Measurements from ENCODE around the gene CD300C. TPM values are rescaled to one million over a fixed set of nuclear protein-coding genes. Genes with fewer than 3 reads are reported as not detected.

Gene CD300C
- total RNA-seq, 2 experiments from 2014 or later: 0.41 to 0.50 TPM

DNA sequence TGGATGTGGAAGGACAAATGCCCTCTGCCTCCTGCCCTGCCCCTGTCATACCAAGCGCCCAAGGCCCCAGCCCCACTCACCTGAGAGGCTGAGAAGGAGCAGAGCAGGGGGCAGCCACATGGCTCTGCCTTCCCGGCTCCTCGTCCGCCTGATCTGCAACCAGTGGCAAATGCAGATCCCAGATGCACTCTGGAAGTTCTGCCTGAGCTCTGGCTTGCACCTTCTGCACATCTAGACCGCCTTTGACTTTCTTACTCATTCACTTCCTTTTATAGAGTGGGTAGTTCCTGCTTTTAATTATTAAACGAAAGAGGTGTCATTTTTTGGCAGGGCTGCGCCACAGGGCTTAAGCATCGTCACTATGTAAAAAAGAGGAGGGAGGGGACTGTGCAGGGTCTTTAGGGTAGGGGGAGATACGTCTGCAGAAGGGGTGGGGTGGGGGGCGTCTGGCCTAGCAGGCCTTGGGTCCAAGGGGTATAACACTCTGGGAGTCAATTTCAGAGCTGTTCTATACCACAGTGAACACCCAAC lies 14.6 kb downstream of the CD300C start, which contains the start of gene CD300LB:
Gene CD300LB (minus strand): TSS at position 245 of the 531 bp plus-strand sequence. CDS start 125 bp downstream, at position 120.
- peaks cover 5% of the 10 kb centered on the region for H3K4me1 Mint-ChIP-seq (ENCODE audit: low read depth)
- H3K27me3 Mint-ChIP-seq: peaks cover 32% of the 10 kb centered on the region
- Histone ChIP-seq H3K27me3 (ENCODE audit: control insufficient read depth in 1 of 2, insufficient read depth in 2 of 2, low read length in 2 of 2) (peaks cover 21 to 22% of the 10 kb centered on the region in 2 experiments), H3K4me1 (ENCODE audit: insufficient read depth, low read length) (no peaks in the 10 kb centered on the region), H3K27ac (ENCODE audit: low read depth in 1 of 2, low read length in 2 of 2) (no peak within 1 kb of the TSS), H3K9me3 (ENCODE audit: control insufficient read depth in 1 of 2, insufficient read depth in 1 of 2, low read length in 2 of 2) (no peaks in the 10 kb centered on the region), H3K36me3 (ENCODE audit: insufficient read depth, low read length) (no peaks in the 10 kb centered on the region), H3K4me3 (ENCODE audit: low read length) (peak within 1 kb of the TSS; percentile 12)
- ATAC-seq (ENCODE audit: poor library complexity): no peak
- CTCF ChIA-PET: no interaction called here
- H3K4me3 Mint-ChIP-seq: no peak within 1 kb of the TSS
- no peaks in the 10 kb centered on the region for H3K9me3 Mint-ChIP-seq
- H3K27ac Mint-ChIP-seq: no peak within 1 kb of the TSS
- DNase-seq: peak in 4 of 14 experiments; percentile 16 to 29 (median 22)
- POLR2A ChIA-PET: no interaction called here
- no peaks in the 10 kb centered on the region for H3K36me3 Mint-ChIP-seq (ENCODE audit: low read depth)
- TF ChIP-seq, protein P1, sequence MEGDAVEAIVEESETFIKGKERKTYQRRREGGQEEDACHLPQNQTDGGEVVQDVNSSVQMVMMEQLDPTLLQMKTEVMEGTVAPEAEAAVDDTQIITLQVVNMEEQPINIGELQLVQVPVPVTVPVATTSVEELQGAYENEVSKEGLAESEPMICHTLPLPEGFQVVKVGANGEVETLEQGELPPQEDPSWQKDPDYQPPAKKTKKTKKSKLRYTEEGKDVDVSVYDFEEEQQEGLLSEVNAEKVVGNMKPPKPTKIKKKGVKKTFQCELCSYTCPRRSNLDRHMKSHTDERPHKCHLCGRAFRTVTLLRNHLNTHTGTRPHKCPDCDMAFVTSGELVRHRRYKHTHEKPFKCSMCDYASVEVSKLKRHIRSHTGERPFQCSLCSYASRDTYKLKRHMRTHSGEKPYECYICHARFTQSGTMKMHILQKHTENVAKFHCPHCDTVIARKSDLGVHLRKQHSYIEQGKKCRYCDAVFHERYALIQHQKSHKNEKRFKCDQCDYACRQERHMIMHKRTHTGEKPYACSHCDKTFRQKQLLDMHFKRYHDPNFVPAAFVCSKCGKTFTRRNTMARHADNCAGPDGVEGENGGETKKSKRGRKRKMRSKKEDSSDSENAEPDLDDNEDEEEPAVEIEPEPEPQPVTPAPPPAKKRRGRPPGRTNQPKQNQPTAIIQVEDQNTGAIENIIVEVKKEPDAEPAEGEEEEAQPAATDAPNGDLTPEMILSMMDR (IDR thresholded peaks at IDR 0.05): no peak
- intact Hi-C loops (cut with DNase I, micrococcal nuclease): no loop called here

DNA sequence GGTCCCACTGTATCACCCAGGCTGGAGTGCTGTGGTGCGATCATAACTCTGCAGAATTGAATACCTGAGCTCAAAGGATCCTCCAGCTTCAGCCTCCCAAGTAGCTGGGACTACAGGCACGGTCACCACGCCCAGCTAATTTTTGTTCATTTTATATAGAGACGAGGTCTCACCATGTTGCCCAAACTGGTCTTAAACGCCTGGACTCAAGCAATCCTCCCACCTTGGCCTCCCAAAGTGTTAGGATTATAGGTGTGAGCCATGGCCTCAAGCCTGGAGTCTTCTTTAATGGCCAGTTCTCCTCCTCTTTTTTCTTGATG lies 15.1 kb downstream of the CD300C start:
- H3K9me3 ChIP-seq (ENCODE audit: control insufficient read depth in 1 of 2, insufficient read depth in 1 of 2, low read length in 2 of 2): no peaks in the 10 kb centered on the region
- ATAC-seq (ENCODE audit: poor library complexity) (no peak), DNase-seq (peak in 1 of 14 experiments; percentile 1)
- intact Hi-C loops (cut with DNase I, micrococcal nuclease): no loop called here
- TF ChIP-seq, protein P1 (IDR thresholded peaks at IDR 0.05): no peak
- Mint-ChIP-seq H3K36me3 (ENCODE audit: low read depth) (no peaks in the 10 kb centered on the region), H3K27ac (no peak overlapping the region), H3K27me3 (peaks cover 34% of the 10 kb centered on the region), H3K4me1 (ENCODE audit: low read depth) (peaks cover 5% of the 10 kb centered on the region), H3K4me3 (no peak overlapping the region), H3K9me3 (no peaks in the 10 kb centered on the region)
- ChIA-PET CTCF (no interaction called here), POLR2A (no interaction called here)
- no peaks in the 10 kb centered on the region for H3K4me1 ChIP-seq (ENCODE audit: insufficient read depth, low read length)
- H3K4me3 ChIP-seq (ENCODE audit: low read length): peak overlapping the region; percentile 12
- H3K36me3 ChIP-seq (ENCODE audit: insufficient read depth, low read length): no peaks in the 10 kb centered on the region
- H3K27ac ChIP-seq (ENCODE audit: low read depth in 1 of 2, low read length in 2 of 2): no peak overlapping the region
- H3K27me3 ChIP-seq (ENCODE audit: control insufficient read depth in 1 of 2, insufficient read depth in 2 of 2, low read length in 2 of 2): peaks cover 21 to 22% of the 10 kb centered on the region in 2 experiments

DNA sequence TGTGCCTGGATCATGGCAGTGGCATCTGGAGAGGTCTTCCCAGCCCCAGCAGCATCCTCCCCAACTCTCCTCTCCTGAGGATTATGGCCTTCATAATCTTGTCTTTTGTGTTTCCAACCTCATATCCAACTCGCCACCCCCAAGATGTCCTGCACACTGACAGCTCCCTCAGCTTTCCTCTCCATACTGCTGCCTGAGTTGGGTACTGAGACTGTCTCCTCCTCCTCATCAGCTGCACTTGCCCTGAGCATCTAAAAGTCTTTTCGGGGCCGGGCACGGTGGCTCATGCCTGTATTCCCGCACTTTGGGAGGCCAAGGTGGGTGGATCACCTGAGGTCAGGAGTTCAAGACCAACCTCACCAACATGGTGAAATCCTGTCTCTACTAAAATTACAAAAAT lies 16.7 kb downstream of the CD300C start:
- Mint-ChIP-seq H3K27me3 (peaks cover 43% of the 10 kb centered on the region), H3K4me1 (ENCODE audit: low read depth) (peaks cover 5% of the 10 kb centered on the region), H3K9me3 (no peaks in the 10 kb centered on the region), H3K27ac (no peak overlapping the region), H3K4me3 (no peak overlapping the region), H3K36me3 (ENCODE audit: low read depth) (no peaks in the 10 kb centered on the region)
- no peaks in the 10 kb centered on the region for H3K4me1 ChIP-seq (ENCODE audit: insufficient read depth, low read length)
- POLR2A ChIA-PET: no interaction called here
- ATAC-seq (ENCODE audit: poor library complexity) (no peak), DNase-seq (peak in 2 of 14 experiments; percentile 6 to 8)
- H3K27me3 ChIP-seq (ENCODE audit: control insufficient read depth in 1 of 2, insufficient read depth in 2 of 2, low read length in 2 of 2): peaks cover 17% of the 10 kb centered on the region in 2 experiments
- TF ChIP-seq, protein P1 (IDR thresholded peaks at IDR 0.05): no peak
- H3K4me3 ChIP-seq (ENCODE audit: low read length): no peak overlapping the region
- no peaks in the 10 kb centered on the region for H3K36me3 ChIP-seq (ENCODE audit: insufficient read depth, low read length)
- H3K27ac ChIP-seq (ENCODE audit: low read depth in 1 of 2, low read length in 2 of 2): no peak overlapping the region
- CTCF ChIA-PET: no interaction called here
- no peaks in the 10 kb centered on the region for H3K9me3 ChIP-seq (ENCODE audit: control insufficient read depth in 1 of 2, insufficient read depth in 1 of 2, low read length in 2 of 2)
- intact Hi-C loops (cut with DNase I, micrococcal nuclease): no loop called here

Measured in CD4-positive, alpha-beta T cell (primary cell).